Tibial nerve (tissue), 3 donors: ENCODE data around the gene TXNDC15.

Source experiments
- CTCF ChIP-seq, 5 experiments: fragments of 200-600 bp in 3 of 5; fragments of 450-650 bp in 2 of 5; sonication (generic) in 3 of 5; IDR thresholded peaks; one replicate each; pipeline ENCODE4 v1.5.1; 2016 to 2019; ENCODE audit warnings: antibody characterized with exemption in 5 of 5, mild to moderate bottlenecking in 3 of 5, moderate library complexity in 2 of 5
- POLR2A ChIP-seq, 2 donors: fragments of 450-650 bp; IDR thresholded peaks; one replicate each; pipeline ENCODE4 v1.6.1; 2017; ENCODE audit warnings: antibody characterized with exemption in 2 of 2, mild to moderate bottlenecking in 2 of 2, moderate library complexity in 2 of 2

- no peak for TF ChIP-seq CTCF (IDR thresholded peaks at IDR 0.05)
- TF ChIP-seq POLR2A (IDR thresholded peaks at IDR 0.05), result no peak
Observed at GRCh38 chr5:134945041-134945440, 70.9 kb downstream of the TXNDC15 start.
